Mammary epithelial cell (primary cell): ENCODE measurements around the gene IKBKE.

Experiments
- EZH2 ChIP-seq: IDR thresholded peaks from 2 replicates; pipeline ENCODE4 v1.6.1; 2012; ENCODE audit warnings: low read length, inconsistent platforms, borderline replicate concordance
- TF ChIP-seq, protein P1 (sequence below), 2 donors: IDR thresholded peaks in 1 of 2; conservative IDR thresholded peaks in 1 of 2; 2 replicates each; pipeline ENCODE4 v1.5.1; 2011 to 2012; ENCODE audit warnings: inconsistent platforms in 2 of 2, low read length in 2 of 2, mild to moderate bottlenecking in 2 of 2, control low read depth in 1 of 2, low read depth in 1 of 2; ENCODE audit not compliant: insufficient read depth in 1 of 2; ENCODE audit errors: extremely low read depth in 1 of 2

DNA sequence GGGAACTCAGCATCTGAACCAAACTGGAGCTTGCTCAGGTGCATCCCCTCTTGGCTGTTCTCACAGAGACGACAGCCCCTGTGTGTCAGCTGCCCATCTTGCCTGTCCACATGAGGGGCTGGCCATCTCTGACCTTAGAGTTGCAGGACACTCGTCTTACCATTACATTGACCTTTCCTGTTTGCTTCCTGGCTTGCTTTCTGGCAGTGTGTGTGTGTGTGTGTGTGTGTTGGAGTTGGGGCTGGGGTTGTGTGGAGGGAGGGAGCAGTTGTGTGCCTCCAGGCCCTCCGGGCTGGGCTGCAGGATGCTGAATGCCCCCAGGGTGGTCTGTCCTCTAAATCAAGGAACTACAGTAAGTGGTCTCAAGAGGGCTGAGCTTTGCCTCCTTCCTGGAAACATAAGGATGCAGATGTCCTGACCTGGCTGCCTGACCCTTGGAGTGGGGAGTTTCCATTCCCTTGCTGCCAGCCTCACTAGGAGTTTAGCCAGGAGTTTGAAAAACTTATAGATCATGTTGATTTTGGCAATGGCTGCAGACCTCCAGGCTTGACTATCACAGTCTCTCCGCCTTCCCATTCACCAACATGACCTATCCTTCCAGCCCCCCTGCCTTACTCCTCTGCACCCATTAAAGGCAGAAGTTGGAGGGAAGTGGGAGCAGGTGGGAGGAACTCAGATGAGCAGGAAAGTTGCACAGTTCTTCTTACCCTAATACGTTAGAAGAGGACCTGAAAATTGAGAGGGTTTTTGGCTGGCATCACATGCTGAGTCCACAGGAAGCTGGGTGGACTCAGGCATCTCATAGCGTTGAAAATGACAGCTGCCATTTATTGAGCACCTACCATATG lies 56.0 kb downstream of the IKBKE start:
- TF ChIP-seq, protein P1, sequence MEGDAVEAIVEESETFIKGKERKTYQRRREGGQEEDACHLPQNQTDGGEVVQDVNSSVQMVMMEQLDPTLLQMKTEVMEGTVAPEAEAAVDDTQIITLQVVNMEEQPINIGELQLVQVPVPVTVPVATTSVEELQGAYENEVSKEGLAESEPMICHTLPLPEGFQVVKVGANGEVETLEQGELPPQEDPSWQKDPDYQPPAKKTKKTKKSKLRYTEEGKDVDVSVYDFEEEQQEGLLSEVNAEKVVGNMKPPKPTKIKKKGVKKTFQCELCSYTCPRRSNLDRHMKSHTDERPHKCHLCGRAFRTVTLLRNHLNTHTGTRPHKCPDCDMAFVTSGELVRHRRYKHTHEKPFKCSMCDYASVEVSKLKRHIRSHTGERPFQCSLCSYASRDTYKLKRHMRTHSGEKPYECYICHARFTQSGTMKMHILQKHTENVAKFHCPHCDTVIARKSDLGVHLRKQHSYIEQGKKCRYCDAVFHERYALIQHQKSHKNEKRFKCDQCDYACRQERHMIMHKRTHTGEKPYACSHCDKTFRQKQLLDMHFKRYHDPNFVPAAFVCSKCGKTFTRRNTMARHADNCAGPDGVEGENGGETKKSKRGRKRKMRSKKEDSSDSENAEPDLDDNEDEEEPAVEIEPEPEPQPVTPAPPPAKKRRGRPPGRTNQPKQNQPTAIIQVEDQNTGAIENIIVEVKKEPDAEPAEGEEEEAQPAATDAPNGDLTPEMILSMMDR (conservative IDR thresholded peaks at IDR 0.05 in 1 of 2, IDR thresholded peaks at IDR 0.05 in 1 of 2; ENCODE audit: extremely low read depth in 1 of 2, insufficient read depth in 1 of 2, low read depth in 1 of 2, low read length in 2 of 2), result no peak
- TF ChIP-seq EZH2, result no peak
